ENCODE results near the gene TUSC2.

TUSC2 gene

GRCh38 chr3:50342813-50343633 lies 15.0 kb upstream of the TUSC2 start:
- Histone ChIP-seq H3K4me3 (ENCODE audit: low read depth in 1 of 2, low read length in 2 of 2) (no peak overlapping the region), H3K36me3 (ENCODE audit: control insufficient read depth in 1 of 2, insufficient read depth in 2 of 2, low read length in 2 of 2) (peaks cover 0 to 5% of the 10 kb centered on the region in 2 donors), H3K4me1 (ENCODE audit: control insufficient read depth in 1 of 2, insufficient read depth in 2 of 2, low read length in 2 of 2) (peaks cover 29 to 44% of the 10 kb centered on the region in 2 donors), H3K9me3 (ENCODE audit: control insufficient read depth in 1 of 2, low read length in 2 of 2) (no peaks in the 10 kb centered on the region), H3K27ac (ENCODE audit: low read depth, low read length) (no peak overlapping the region), H3K9ac (ENCODE audit: low read depth in 1 of 2, low read length in 2 of 2) (no peak overlapping the region), H3K27me3 (ENCODE audit: control insufficient read depth in 1 of 2, insufficient read depth in 2 of 2, low read length in 2 of 2) (no peaks in the 10 kb centered on the region)

GRCh38 chr3:50341996-50342650 lies 14.1 kb upstream of the TUSC2 start:
- Histone ChIP-seq H3K27ac (ENCODE audit: low read depth, low read length) (no peak overlapping the region), H3K36me3 (ENCODE audit: control insufficient read depth in 1 of 2, insufficient read depth in 2 of 2, low read length in 2 of 2) (no peaks in the 10 kb centered on the region), H3K9me3 (ENCODE audit: control insufficient read depth in 1 of 2, low read length in 2 of 2) (no peaks in the 10 kb centered on the region), H3K27me3 (ENCODE audit: control insufficient read depth in 1 of 2, insufficient read depth in 2 of 2, low read length in 2 of 2) (no peaks in the 10 kb centered on the region), H3K4me3 (ENCODE audit: low read depth in 1 of 2, low read length in 2 of 2) (no peak overlapping the region), H3K4me1 (ENCODE audit: control insufficient read depth in 1 of 2, insufficient read depth in 2 of 2, low read length in 2 of 2) (peaks cover 29 to 44% of the 10 kb centered on the region in 2 donors), H3K9ac (ENCODE audit: low read depth in 1 of 2, low read length in 2 of 2) (no peak overlapping the region)

GRCh38 chr3:50341537-50341936 lies 13.5 kb upstream of the TUSC2 start:
- Histone ChIP-seq H3K9me3 (ENCODE audit: control insufficient read depth in 1 of 2, low read length in 2 of 2) (no peaks in the 10 kb centered on the region), H3K27me3 (ENCODE audit: control insufficient read depth in 1 of 2, insufficient read depth in 2 of 2, low read length in 2 of 2) (no peaks in the 10 kb centered on the region), H3K36me3 (ENCODE audit: control insufficient read depth in 1 of 2, insufficient read depth in 2 of 2, low read length in 2 of 2) (no peaks in the 10 kb centered on the region), H3K27ac (ENCODE audit: low read depth, low read length) (no peak overlapping the region), H3K9ac (ENCODE audit: low read depth in 1 of 2, low read length in 2 of 2) (peak overlapping the region in 1 of 2 donors; percentile 69), H3K4me3 (ENCODE audit: low read depth in 1 of 2, low read length in 2 of 2) (peak overlapping the region; percentile 66 to 78), H3K4me1 (ENCODE audit: control insufficient read depth in 1 of 2, insufficient read depth in 2 of 2, low read length in 2 of 2) (peaks cover 29 to 46% of the 10 kb centered on the region in 2 donors)

GRCh38 chr3:50340448-50341329 lies 12.7 kb upstream of the TUSC2 start, which contains the start of gene RASSF1:
Gene RASSF1, minus strand, starts transcription at chr3:50340836. Its CDS starts 31 bp downstream, at chr3:50340805.
- Histone ChIP-seq H3K27me3 (ENCODE audit: control insufficient read depth in 1 of 2, insufficient read depth in 2 of 2, low read length in 2 of 2) (no peaks in the 10 kb centered on the region), H3K4me3 (ENCODE audit: low read depth in 1 of 2, low read length in 2 of 2) (peak within 1 kb of the TSS; percentile 66 to 78), H3K27ac (ENCODE audit: low read depth, low read length) (peak within 1 kb of the TSS; percentile 75), H3K9me3 (ENCODE audit: control insufficient read depth in 1 of 2, low read length in 2 of 2) (no peaks in the 10 kb centered on the region), H3K9ac (ENCODE audit: low read depth in 1 of 2, low read length in 2 of 2) (peak within 1 kb of the TSS; percentile 69 to 77), H3K36me3 (ENCODE audit: control insufficient read depth in 1 of 2, insufficient read depth in 2 of 2, low read length in 2 of 2) (no peaks in the 10 kb centered on the region), H3K4me1 (ENCODE audit: control insufficient read depth in 1 of 2, insufficient read depth in 2 of 2, low read length in 2 of 2) (peaks cover 33 to 52% of the 10 kb centered on the region in 2 donors)

DNA sequence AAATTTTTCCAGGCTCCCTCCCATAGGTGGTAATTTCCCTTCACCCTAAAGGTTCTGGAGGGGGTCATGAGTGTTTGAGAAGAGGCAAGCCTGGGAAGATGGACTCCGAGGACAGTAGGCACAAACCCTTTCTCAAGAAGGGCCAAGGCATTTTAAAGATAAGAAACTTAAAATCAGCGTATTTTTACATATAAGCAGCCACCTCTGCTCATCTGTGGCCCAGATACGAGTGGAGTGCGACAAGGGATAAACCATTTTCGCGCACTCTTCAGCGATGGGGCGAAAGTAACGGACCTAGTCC lies 12.1 kb upstream of the TUSC2 start:
- no peaks in the 10 kb centered on the region for H3K27me3 ChIP-seq (ENCODE audit: control insufficient read depth in 1 of 2, insufficient read depth in 2 of 2, low read length in 2 of 2)
- peak overlapping the region; percentile 66 to 78 for H3K4me3 ChIP-seq (ENCODE audit: low read depth in 1 of 2, low read length in 2 of 2)
- no peaks in the 10 kb centered on the region for H3K9me3 ChIP-seq (ENCODE audit: control insufficient read depth in 1 of 2, low read length in 2 of 2)
- peak overlapping the region; percentile 69 to 77 for H3K9ac ChIP-seq (ENCODE audit: low read depth in 1 of 2, low read length in 2 of 2)
- H3K36me3 ChIP-seq (ENCODE audit: control insufficient read depth in 1 of 2, insufficient read depth in 2 of 2, low read length in 2 of 2): no peaks in the 10 kb centered on the region
- H3K27ac ChIP-seq (ENCODE audit: low read depth, low read length): peak overlapping the region; percentile 75
- peaks cover 29 to 52% of the 10 kb centered on the region in 2 donors for H3K4me1 ChIP-seq (ENCODE audit: control insufficient read depth in 1 of 2, insufficient read depth in 2 of 2, low read length in 2 of 2)

DNA sequence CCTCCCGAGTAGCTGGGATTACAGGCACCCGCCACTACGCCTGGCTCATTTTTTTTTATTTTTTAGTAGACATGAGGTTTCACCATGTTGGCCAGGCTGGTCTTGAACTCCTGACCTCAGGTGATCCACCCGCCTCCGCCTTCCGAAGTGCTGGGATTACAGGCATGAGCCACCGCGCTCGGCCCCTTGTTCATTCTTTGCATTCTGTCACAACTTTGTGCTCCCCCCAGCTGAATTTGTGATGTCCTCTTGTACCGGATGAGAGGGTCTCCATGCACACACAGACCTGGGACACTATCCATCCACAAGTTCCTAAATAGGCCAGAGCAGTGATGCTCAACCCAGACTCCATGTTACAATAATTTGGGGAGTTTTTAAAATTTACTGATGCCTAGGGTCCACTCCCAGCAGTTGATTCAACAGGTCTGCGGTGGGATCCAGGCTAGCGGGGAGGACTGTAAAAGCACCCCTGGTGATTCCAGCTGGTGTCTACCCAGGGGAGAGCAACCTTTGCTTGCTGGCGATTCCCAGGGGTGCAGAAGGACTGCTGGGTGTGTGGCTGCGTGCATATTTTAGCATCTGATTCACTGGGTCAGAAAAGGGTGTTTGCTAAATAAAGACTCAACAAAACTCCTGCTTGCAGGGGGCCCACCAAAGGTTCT lies 11.6 kb upstream of the TUSC2 start:
- H3K9me3 ChIP-seq (ENCODE audit: control insufficient read depth in 1 of 2, low read length in 2 of 2): no peaks in the 10 kb centered on the region
- H3K4me1 ChIP-seq (ENCODE audit: control insufficient read depth in 1 of 2, insufficient read depth in 2 of 2, low read length in 2 of 2): peaks cover 30 to 52% of the 10 kb centered on the region in 2 donors
- peaks cover 0 to under 1% of the 10 kb centered on the region in 2 donors for H3K36me3 ChIP-seq (ENCODE audit: control insufficient read depth in 1 of 2, insufficient read depth in 2 of 2, low read length in 2 of 2)
- H3K27me3 ChIP-seq (ENCODE audit: control insufficient read depth in 1 of 2, insufficient read depth in 2 of 2, low read length in 2 of 2): no peaks in the 10 kb centered on the region
- H3K27ac ChIP-seq (ENCODE audit: low read depth, low read length): peak overlapping the region; percentile 75
- peak overlapping the region; percentile 66 to 78 for H3K4me3 ChIP-seq (ENCODE audit: low read depth in 1 of 2, low read length in 2 of 2)
- H3K9ac ChIP-seq (ENCODE audit: low read depth in 1 of 2, low read length in 2 of 2): peak overlapping the region; percentile 69 to 77

GRCh38 chr3:50338965-50339364 lies 10.9 kb upstream of the TUSC2 start:
- H3K9me3 ChIP-seq (ENCODE audit: control insufficient read depth in 1 of 2, low read length in 2 of 2): no peaks in the 10 kb centered on the region
- peaks cover 35 to 58% of the 10 kb centered on the region in 2 donors for H3K4me1 ChIP-seq (ENCODE audit: control insufficient read depth in 1 of 2, insufficient read depth in 2 of 2, low read length in 2 of 2)
- H3K27me3 ChIP-seq (ENCODE audit: control insufficient read depth in 1 of 2, insufficient read depth in 2 of 2, low read length in 2 of 2): no peaks in the 10 kb centered on the region
- peak overlapping the region; percentile 67 to 95 for H3K9ac ChIP-seq (ENCODE audit: low read depth in 1 of 2, low read length in 2 of 2)
- peaks cover 0 to 4% of the 10 kb centered on the region in 2 donors for H3K36me3 ChIP-seq (ENCODE audit: control insufficient read depth in 1 of 2, insufficient read depth in 2 of 2, low read length in 2 of 2)
- peak overlapping the region; percentile 3 for H3K27ac ChIP-seq (ENCODE audit: low read depth, low read length)
- H3K4me3 ChIP-seq (ENCODE audit: low read depth in 1 of 2, low read length in 2 of 2): peak overlapping the region; percentile 21 to 81

- Histone ChIP-seq H3K36me3 (ENCODE audit: control insufficient read depth in 1 of 2, insufficient read depth in 2 of 2, low read length in 2 of 2) (peaks cover 0 to 11% of the 10 kb centered on the region in 2 donors), H3K9me3 (ENCODE audit: control insufficient read depth in 1 of 2, low read length in 2 of 2) (no peaks in the 10 kb centered on the region), H3K4me3 (ENCODE audit: low read depth in 1 of 2, low read length in 2 of 2) (peak overlapping the region; percentile 74 to 81), H3K27ac (ENCODE audit: low read depth, low read length) (peak overlapping the region; percentile 98), H3K4me1 (ENCODE audit: control insufficient read depth in 1 of 2, insufficient read depth in 2 of 2, low read length in 2 of 2) (peaks cover 37 to 63% of the 10 kb centered on the region in 2 donors), H3K9ac (ENCODE audit: low read depth in 1 of 2, low read length in 2 of 2) (peak overlapping the region; percentile 88 to 95), H3K27me3 (ENCODE audit: control insufficient read depth in 1 of 2, insufficient read depth in 2 of 2, low read length in 2 of 2) (no peaks in the 10 kb centered on the region)
Measured at GRCh38 chr3:50337175-50337861, 9.3 kb upstream of the TUSC2 start.

Data from duodenal mucosa (tissue), 2 donors.